ENCODE results near the gene ATP8A1.
"Not testable (repeated sequence)": the region's sequence is repeated elsewhere in the genome, so short reads cannot be mapped to it uniquely, and the experiment has no call there.

Gene ATP8A1

DNA sequence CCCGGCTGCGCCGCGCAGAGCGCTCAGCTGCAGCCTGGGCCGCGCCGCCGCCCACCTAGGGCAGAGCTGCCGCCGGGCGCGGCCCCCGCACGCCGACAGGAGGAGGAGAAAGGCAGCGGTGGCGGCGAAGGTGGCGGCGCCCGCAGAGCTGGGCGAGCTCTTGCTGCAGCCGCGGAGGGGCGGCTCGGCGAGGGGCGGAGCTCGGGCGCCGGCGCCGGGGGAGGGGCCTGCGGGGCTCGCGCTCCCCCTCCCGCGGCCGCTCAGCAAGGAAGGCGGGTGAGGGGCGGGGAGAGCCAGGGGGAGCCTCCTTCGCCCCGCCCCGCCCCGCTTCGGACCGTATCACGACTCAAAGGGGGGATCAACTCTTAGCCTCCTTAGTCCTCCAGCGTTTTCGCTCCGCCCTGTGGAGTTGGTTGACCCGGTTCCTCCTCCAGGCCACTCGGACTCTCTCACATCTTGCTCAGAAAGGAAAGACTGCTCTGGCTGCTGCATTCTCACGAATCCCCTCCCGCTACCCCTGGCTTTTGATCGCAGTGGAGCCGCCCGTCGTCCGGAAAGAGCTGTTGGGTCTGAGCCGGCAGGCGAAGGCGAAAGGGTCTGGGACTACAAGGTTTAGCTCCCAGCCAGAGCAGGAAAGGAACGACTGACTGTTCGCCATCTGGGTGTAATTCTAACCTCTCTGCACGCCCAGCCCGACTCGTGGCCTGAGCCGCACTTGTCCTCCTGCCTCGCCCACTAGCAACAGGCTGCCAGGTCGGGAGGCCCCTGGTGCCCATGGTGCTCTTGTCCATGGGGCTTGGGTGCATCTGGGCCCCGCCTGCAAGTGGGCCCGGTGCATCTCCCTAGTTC, at the start of gene ATP8A1:
Gene ATP8A1, minus strand, starts transcription at position 162 of the 849 bp plus-strand sequence. CDS start 232 bp downstream, outside the sequence.
- peak; percentile 75 for DNase-seq

DNA sequence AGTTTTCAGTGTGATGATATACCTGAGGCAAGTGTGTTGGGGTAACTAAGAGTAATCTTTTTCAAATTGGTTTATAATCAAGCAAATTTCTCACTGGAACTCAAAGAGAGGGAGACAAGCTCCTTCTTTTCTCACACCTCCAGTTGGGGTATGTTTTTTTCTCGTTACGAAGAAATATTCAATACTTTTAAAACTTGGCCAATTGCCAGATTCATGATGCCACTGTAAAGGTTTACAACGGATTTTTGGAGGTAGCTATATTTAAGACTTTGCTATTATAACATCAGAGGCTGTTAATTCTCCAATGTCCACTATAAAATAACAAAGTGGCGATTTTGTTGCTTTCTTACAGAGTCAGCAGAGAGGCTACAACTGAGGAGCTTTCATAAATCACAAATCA, 49.2 kb upstream of the ATP8A1 start:
- DNase-seq, result no peak

DNA sequence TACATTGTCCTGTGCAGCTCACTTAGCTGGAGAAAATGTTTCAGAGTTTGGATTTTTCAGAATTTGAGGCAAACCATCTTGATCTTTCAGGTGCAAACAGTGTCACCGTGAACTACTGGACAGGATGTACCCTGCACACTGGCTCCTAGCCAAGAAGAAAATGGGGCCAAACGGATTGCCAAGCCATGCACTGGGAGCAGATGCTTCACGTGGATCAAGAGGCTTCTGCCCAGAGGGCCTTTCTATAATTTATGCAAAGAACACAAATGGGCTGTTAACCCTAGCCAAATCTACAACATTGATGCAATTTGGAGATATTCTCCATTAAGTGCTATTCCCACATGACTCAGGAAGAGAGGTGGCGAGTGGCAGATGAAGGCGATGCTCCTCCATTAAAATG, 46.9 kb upstream of the ATP8A1 start:
- DNase-seq, result peak; percentile 89

DNA sequence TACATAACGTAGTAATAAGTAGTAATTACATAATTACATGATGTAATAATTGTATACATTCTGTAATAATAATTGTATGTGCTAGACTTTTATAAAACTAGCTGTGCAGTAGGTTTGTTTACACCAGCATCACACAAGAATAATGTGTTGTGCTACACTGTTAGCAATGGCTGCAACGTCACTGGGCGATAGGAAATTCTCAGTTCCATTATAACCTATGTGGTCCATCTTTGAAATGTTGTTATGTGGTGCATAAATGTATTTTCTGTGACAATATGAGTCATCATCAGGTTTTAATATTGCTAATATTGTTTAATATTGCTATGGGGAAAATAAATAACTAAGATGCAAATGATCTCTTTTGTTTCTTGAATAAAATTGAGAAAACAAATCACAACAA, 46.0 kb upstream of the ATP8A1 start:
- DNase-seq, result no peak

DNA sequence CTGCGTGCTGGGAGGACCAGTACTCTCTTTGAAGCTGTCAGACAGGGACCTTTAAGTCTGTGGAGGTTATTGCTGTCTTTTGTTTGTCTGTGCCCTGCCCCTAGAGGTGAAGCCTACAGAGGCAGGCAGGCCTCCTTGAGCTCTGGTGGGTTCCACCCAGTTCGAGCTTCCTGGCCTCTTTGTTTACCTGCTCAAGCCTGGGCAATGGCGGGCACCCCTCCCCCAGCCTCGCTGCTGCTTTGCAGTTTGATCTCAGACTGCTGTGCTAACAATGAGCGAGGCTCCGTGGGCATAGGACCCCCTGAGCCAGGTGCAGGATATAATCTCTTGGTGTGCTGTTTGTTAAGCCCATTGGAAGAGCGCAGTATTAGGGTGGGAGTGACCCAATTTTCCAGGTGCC, 44.9 kb upstream of the ATP8A1 start:
- DNase-seq, result not testable (repeated sequence)

DNA sequence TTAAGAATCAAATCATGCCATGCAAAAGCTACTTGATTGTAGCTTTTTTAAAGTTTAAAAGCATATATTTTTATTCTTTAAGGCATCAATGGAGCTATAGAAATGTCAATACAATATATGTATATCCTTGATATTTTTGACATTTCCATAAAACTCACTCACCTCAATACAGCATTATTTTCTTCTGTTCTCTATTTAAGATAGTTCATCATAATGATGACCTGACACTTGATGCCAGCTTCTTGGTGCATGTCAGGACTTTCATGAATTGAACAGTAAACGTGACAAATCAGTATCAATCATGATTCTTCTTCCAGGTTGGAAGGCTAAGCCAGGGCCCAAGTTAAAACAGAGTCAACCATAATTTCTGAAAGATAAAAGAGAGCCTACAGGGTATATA, 33.6 kb upstream of the ATP8A1 start:
- DNase-seq, result no peak

DNA sequence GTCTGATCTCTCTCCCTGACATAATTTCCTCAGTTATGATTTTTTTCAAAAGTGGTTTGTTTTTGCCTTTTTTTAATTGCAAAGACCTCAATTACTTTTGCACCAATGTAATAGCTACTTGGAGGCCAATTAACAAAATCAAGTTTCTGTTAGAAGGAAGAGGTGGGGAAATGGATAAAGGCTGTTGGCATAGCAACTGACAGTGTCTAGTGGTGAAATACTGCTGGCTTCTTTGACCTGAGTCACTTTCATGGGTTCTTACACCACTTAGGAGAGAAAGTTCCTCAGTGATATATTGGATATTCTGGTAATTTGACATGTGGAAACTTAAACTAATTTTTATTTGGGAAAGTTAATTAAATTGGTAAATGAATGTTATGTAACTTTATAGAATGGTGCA, 26.5 kb upstream of the ATP8A1 start:
- no peak for DNase-seq

DNA sequence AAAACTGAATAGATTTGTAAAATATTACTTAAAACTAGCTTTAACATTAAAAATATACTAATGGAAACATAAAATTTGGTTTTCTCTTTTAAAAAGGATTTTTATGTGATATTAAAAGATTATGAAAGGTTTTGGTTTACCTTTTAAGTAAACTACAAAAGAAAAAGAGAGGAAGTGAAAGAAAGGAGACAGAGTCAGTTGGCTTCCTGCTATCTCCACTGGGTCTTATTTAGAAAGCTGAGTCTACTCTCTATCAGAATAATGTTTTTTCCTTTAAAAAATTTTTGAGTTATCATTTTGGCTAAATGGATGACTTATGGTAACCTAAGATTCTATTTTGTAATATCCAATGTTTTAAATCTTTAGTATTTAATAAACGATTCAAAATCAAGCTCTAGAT, 21.6 kb upstream of the ATP8A1 start:
- no peak for DNase-seq

DNA sequence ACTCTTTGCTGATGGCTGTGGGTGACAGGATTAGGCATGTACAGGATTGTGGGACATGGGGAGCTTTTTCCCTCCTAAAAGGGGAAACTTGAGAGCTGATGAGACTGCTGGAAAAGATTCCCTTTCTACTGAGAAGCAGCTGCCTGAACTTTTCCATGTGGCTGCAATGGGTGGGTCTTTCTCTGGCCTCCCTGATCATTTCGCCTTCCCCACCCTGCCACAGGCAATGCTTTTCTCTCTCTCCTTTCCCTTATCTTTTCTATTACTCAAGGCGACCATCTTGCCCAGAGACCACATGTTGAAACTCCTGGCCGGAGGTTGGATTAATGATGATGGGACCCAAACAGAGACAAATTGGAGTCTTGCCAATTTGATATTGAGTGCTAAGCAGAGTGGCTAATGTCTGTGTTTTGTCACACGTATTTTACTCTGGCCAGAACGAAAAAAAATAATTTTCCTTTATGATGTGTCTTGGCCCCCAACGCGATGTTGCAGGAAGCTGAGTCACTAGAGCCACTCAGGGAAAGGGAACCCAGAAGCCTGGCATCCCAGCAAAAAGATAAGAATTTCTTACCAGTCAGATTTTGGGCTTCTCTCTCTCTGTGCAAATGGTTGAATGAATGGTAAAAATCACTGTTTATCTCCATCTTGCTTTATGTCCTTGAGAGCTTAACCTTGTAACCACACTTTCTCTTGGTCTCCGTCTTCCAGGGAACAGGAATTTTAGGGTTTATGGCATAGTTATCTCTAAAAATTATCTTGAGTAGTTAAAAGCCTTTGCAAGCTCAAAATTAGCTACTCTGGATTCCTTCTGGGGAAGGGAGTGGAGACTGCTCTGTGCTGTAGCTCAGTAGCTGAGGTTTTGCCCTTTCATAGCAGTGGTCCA, 19.4 kb upstream of the ATP8A1 start:
- DNase-seq, result no peak

DNA sequence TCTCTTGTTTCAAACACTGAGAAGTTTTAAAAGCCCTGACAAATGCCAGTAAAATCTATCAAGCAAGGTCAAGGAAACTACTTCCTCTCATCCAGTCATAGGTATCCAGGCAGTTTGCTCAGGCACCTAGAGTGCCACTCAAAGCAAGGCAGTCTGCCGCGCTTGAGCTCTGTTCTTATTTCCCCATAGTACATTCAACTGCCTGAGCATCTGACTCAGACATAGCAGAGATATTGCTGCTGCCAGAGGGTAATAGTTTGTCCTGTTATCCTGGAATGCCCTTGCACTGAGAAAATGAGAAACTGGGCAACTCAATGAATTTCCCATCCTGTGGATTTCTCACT, 16.1 kb upstream of the ATP8A1 start:
- no peak for DNase-seq

DNA sequence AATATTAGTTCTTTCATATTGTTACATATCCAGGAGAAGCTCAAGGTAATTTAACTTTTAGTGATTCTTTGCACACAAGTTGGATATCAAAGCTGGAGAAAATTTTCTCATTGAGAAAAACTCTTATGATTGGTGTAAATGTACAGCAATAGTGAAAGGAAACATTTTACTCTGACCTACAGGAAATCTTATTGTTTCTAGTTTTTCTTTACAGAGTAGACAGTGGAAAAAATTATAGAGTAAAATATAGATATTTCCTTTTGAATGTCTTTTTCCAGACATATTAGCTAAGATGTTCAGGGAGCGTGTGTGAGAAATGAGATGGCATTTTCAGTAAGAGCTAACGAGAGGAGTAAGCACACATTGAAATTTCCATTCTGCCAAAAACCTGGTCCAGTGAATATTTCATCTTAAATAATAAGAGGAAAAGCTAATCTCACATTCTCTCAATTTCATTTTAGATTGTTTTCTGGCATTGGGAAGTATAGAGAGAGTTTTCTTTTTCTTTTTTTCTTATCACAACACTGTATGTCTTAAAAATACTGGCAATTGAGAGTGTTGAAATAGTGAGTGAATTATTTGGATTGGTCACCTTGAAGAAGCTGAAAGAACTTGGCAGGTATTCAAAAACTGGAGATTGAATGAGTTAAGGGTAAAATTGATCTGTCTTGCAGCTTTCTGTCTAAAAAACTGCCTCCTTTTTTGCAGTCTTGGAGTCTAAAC, 15.6 kb upstream of the ATP8A1 start:
- no peak for DNase-seq

DNA sequence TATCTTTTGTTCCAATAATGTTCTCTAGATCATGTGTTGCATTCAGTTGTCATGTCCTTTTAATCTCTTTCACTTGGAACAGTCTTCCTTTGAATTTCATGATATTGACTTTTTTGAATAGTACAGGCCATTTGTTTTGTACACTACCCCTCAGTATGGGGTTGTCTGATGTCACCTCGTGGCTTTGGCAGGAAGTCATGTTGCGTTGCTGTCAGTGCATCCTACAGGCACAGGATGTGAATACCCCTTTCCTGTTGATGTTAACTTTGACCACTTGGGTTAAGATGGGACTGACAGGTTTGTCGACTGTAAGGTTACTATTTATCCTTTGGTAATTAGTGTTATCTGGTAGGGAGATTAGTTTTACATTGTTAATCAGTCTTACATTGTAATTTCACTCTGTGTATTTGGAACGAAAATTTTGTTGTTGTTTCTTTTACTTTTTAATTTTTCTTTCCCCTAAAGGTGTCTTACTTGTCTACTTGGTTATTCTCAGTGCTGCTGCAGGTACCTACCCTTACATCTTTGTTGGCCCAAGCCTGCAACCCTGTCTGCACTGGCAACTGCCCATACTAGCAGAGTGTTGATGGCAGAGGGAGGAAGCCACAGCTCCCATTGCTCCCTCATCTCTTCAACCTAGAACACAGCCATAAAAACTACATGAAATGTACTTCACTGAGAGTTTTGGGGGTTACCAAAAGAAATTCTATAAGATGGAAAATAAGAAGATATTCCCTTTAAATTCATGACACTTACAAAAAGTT, 14.7 kb upstream of the ATP8A1 start:
- DNase-seq, result no peak

DNA sequence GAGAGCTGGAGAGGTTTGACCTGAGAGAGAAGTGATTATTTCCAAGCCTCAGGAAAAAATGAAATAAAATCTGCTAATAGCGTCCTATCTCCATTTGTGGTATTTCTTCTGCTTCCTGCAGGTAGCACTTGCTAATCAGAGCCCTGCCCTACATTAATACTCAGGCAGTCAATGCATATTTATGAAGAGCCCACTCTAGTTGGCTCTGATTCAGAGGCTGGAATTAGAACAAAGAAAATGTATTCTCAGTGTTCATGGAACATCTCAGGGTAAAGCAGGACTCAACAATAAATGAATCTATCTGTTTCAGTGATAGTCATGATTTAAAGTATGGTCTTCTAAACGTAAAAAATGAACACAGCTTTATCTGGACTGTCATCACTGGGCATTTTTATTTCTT, 1.4 kb upstream of the ATP8A1 start:
- DNase-seq, result no peak

DNA sequence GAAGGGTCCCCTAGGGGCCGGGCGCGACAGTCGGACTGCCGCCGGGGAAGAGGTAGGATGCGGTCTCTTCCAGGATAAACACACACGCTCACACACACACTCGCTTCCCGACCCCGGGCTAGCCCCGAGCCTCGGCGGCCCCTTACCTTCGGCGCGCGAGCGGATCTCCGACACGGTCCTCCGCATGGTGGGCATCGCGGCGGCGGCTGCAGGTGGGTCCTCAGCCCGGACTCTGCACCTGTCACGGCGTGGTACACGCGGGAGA, 294 bp downstream of the ATP8A1 start:
- no peak for DNase-seq

DNA sequence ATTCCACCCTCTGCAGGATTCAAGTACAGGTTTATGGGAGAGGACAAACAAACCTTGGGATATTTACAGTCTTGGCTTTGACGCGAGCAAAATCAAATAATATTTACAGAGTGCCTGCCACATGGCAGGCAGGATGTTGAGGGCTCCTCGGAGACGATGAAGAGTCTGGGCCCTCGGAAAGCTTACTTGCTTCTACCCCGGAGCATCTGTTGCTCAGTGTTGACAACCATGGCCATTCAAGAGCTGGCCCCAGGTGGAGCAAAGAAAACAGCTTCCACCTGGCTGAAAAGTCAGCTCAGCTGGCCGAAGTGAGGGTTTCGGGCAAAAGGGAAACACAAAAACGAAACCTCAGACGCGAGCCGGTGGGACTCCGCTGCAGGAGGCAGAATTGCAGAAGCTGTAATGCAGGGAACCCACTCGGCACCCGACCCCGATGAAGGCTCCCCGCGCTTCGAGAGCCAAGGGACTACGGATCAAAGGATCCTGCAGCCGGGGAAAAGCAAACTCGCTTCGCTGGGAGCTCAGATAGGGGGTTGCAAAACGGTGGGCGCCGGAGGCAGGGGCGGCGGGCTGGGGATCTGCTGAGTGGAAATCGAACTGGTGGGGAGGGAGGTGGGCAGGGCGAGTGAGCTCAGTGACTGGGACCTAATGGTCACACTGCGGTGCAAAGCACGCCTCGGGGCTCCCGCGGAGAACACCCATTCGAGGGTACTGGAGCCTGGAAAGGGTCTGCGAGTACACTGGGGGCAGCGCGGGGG, 805 bp downstream of the ATP8A1 start:
- peak; percentile 63 for DNase-seq

DNA sequence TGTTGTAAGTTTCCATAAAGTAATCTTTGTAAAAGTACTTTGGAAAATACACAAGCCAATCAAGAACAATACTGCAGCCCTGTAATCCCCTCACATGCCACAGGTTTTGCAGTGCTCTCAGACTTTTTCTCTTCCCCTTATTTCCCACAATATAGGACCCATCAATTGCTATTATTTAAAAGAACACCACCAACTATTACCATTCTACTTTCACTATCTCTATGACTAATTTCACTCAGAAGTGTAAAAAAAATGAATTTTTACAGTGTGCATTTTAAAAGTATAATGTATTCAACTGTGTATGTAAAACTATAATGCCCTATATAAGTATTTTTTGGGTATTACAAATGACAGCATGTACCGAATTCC, 1.7 kb downstream of the ATP8A1 start:
- DNase-seq, result no peak

DNA sequence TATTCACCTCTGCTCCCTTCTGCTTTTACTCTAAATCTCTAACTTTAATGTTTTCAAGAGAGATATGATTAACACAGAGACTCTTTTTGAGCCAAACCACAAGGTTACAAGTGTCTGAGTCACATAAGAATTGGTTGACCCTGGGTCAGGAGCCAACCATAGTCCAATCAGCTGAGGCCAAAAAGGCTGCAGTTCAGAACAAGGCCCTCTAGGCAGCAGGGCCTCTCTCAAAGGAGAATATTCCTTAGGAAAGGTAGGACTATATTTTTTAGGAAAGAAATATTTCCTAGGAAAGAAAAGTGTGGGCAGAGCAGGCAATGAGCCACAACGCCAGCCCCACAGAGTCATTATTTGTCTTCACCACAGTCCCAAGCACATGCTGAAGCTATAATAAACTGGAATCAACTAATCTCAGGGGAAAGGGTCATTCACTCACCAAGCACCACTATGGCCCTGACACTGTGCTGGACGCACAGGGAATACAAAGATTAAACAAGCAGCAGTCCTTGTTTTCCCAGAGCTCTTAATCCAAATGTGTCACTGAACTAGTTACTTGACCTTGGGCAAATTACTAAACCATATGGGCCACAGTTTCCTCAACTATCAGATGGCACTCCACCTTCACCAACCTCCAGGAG, 2.2 kb downstream of the ATP8A1 start:
- DNase-seq, result peak; percentile 79

DNA sequence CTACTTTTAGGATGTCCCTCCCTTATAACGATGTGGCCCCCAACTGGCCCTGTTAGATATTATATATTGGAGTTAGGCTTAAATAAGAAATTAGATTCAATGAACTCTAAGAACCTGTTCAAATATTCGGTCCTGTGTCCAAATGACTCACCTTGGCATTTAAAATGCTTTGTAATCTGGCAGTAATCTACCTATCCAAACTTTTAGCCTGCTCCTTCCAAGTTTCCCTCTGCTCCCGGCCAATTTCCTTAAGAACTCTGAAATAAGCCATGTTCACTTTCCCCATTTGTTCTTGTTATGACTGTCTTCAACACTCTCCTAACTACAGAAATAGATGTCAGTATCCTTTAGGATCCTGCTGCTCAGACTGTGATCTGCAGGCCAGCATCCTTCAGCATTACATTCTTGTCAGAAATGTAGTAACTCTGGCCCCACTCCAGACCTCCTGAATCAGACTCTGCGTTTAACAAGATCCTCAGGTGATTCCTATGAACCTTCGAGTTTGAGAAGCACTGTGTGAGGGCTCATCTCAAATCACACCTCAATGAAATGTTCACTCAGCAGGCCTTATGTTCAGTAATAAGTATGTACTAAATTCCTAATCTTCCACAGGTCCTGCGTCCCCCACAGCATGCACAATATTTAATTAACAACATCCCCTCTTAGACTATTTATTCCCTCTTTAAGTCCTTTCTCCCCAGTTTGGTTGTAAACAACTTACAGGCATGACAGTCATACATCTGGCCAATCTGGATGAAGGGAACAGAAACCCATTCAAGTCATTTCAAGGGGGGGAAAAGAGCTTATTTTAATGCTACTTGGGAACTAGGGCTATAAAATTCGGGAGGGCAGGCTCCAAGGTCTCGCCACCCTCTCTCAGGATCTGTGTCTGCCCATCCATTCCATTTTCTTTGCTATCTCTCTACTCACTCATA, 3.0 kb downstream of the ATP8A1 start:
- no peak for DNase-seq

DNA sequence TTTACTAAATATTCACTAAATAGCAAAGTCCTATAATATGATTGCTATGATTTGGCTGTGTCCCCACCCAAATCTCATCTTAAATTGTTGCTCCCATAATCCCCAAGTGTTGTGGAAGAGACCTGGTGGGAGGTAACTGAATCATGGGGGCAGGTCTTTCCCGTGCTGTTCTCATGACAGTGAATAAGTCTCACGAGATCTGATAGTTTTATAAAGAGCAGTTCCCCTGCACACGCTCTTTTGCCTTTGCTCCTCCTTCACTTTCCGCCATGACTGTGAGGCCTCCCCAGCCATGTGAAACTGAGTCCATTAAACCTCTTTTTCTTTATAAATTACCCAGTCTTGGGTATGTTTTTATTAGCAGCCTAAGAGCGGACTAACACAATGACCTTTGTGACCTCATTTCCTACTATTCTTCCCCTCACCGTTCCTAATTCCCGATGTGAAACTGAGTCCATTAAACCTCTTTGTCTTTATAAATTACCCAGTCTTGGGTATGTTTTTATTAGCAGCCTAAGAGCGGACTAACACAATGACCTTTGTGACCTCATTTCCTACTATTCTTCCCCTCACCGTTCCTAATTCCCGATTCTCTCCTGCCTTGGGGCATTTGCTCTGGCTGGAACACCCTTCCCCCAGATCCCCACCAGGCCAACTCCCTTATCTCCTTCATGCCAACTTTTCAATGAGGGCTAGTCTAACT, 4.2 kb downstream of the ATP8A1 start:
- DNase-seq, result not testable (repeated sequence)

DNA sequence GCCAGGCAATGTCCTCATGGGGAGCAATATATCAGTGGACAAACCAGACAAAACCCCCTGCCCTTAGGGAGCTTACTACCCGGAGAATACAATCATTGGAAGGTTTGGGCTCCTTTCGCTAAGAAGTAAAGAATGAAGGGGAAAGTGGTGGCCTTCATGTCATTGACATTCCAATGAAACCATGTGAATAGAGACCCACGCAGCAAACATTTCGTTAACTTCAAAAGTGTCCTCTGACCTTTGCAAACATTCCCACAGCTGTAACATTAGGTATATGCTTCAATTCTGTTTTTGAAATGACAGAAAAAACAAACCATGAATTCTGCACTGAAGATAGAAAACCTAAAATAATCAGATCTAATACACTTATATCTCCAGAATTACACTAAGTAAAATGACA, 7.0 kb downstream of the ATP8A1 start:
- DNase-seq, result no peak
